Epidermal melanocyte (primary cell): Measurements from ENCODE around the gene XYLB.
A peak's percentile ranks its signal among the peaks of the same experiment; 100 is the strongest.

ENCODE experiments used
- DNase-seq: peaks from one replicate; pipeline ENCODE4 v3.0.0; 2011; ENCODE audit warnings: low spot score; ENCODE audit not compliant: insufficient read length

Gene XYLB

GRCh38 chr3:38454178-38454883, 107.7 kb downstream of the XYLB start:
- DNase-seq: no peak

GRCh38 chr3:38454884-38455638, 108.5 kb downstream of the XYLB start:
- DNase-seq: peak; percentile 62

GRCh38 chr3:38455639-38456430, 109.2 kb downstream of the XYLB start:
- DNase-seq: no peak

- peak; percentile 59 for DNase-seq
Observed at GRCh38 chr3:38457111-38458003, 110.8 kb downstream of the XYLB start.

- DNase-seq: peak; percentile 61
Observed at GRCh38 chr3:38458796-38459498, 112.4 kb downstream of the XYLB start.

- DNase-seq: no peak
Observed at GRCh38 chr3:38459499-38460048, 113.0 kb downstream of the XYLB start.

DNA sequence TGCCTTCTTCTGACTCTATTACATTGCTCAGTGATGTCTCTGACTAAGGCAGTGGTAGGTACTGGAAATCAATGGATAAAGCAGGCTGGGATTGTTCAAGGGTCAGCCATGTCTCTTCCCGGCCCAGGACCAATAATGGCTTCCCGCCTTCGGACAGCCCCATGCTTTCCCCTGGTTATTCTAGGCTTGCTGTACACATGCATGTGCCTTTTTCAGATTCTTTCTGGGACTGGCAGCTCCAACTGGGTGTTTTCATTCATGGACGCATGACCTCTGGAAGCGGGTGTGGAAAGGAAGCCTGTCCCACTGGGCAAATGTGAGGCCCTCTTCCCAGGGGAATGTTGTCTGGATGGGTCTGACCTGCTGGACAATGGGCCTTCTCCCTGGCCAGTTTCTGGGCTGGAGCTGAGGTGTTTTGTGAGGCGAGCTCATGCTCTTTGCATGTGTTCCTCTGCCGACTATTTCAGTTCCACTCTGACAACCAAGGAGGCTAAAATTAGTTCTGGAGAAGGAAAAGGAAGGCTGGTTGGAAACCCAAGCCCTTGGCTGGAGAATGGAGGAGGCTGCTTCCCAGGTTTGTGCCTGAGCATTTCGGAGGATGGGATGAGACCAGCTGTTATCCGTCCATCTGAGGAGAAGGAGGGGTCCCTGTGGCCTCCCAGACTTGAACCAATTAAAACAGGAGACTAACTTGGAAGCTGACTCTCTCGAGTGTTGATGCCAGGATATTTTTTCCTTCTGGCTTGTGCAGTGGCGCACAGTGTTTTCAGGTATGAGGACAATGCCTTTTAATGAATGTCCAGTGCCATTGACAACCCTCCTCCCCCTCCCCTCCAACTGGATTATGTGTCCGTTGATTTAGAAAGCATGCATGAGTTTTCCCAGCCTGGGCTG, 114.0 kb downstream of the XYLB start:
- DNase-seq: no peak
